T-helper 1 cell treated with Interleukin-12 subunit alpha and Interleukin-12 subunit beta and Interleukin-4 antibody, amounts not matched to agents 30 μg/mL and 1 μg/mL, for 36 hours (primary cell): ENCODE measurements around the gene MCRIP2.

Experiments used
- H3K27ac Mint-ChIP-seq: one replicate; pipeline ENCODE4 v1.8.0; 2021; ENCODE audit warnings: mild to moderate bottlenecking, mixed read lengths
- H3K27me3 Mint-ChIP-seq: one replicate; pipeline ENCODE4 v1.8.0; 2021; ENCODE audit warnings: low read depth, mixed read lengths
- H3K36me3 Mint-ChIP-seq: one replicate; pipeline ENCODE4 v1.8.0; 2021; ENCODE audit warnings: low read depth, mixed read lengths
- H3K4me1 Mint-ChIP-seq: one replicate; pipeline ENCODE4 v1.8.0; 2021; ENCODE audit warnings: low read depth, mixed read lengths
- H3K4me3 Mint-ChIP-seq: one replicate; pipeline ENCODE4 v1.8.0; 2021; ENCODE audit warnings: mild to moderate bottlenecking, moderate library complexity, mixed read lengths
- H3K9me3 Mint-ChIP-seq: one replicate; pipeline ENCODE4 v1.8.0; 2021; ENCODE audit warnings: mixed read lengths

MCRIP2 gene

GRCh38 chr16:625977-626765, 15.5 kb upstream of the MCRIP2 start:
- no peak overlapping the region for H3K4me3 Mint-ChIP-seq
- H3K36me3 Mint-ChIP-seq: no peaks in the 10 kb centered on the region
- no peak overlapping the region for H3K27ac Mint-ChIP-seq
- no peaks in the 10 kb centered on the region for H3K9me3 Mint-ChIP-seq
- H3K4me1 Mint-ChIP-seq: no peaks in the 10 kb centered on the region
- no peaks in the 10 kb centered on the region for H3K27me3 Mint-ChIP-seq

GRCh38 chr16:626787-627453, 14.7 kb upstream of the MCRIP2 start:
- Mint-ChIP-seq H3K9me3 (no peaks in the 10 kb centered on the region), H3K27ac (no peak overlapping the region), H3K4me1 (no peaks in the 10 kb centered on the region), H3K4me3 (no peak overlapping the region), H3K36me3 (no peaks in the 10 kb centered on the region), H3K27me3 (no peaks in the 10 kb centered on the region)

- peaks cover 1% of the 10 kb centered on the region for H3K4me1 Mint-ChIP-seq
Measured at GRCh38 chr16:627454-628239, 14.0 kb upstream of the MCRIP2 start.

GRCh38 chr16:628321-629061, 13.1 kb upstream of the MCRIP2 start:
- Mint-ChIP-seq H3K36me3 (no peaks in the 10 kb centered on the region), H3K27me3 (no peaks in the 10 kb centered on the region), H3K4me3 (no peak overlapping the region), H3K27ac (no peak overlapping the region), H3K4me1 (peaks cover 1% of the 10 kb centered on the region), H3K9me3 (no peaks in the 10 kb centered on the region)

More at GRCh38 chr16:627454-628239, 14.0 kb upstream of the MCRIP2 start:
- Mint-ChIP-seq H3K27me3 (no peaks in the 10 kb centered on the region), H3K27ac (no peak overlapping the region), H3K4me3 (no peak overlapping the region), H3K9me3 (no peaks in the 10 kb centered on the region), H3K36me3 (no peaks in the 10 kb centered on the region)

- no peak overlapping the region for H3K4me3 Mint-ChIP-seq
- H3K27ac Mint-ChIP-seq: no peak overlapping the region
- H3K27me3 Mint-ChIP-seq: no peaks in the 10 kb centered on the region
- H3K9me3 Mint-ChIP-seq: no peaks in the 10 kb centered on the region
- H3K36me3 Mint-ChIP-seq: no peaks in the 10 kb centered on the region
- H3K4me1 Mint-ChIP-seq: peaks cover 1% of the 10 kb centered on the region
Measured at GRCh38 chr16:629185-629832, 12.3 kb upstream of the MCRIP2 start.

GRCh38 chr16:629833-630248, 11.8 kb upstream of the MCRIP2 start:
- Mint-ChIP-seq H3K36me3 (no peaks in the 10 kb centered on the region), H3K9me3 (no peaks in the 10 kb centered on the region), H3K27ac (no peak overlapping the region), H3K4me3 (no peak overlapping the region), H3K4me1 (peaks cover 2% of the 10 kb centered on the region), H3K27me3 (no peaks in the 10 kb centered on the region)

GRCh38 chr16:630249-630814, 11.3 kb upstream of the MCRIP2 start:
- H3K36me3 Mint-ChIP-seq: no peaks in the 10 kb centered on the region
- H3K4me3 Mint-ChIP-seq: no peak overlapping the region
- no peak overlapping the region for H3K27ac Mint-ChIP-seq
- H3K27me3 Mint-ChIP-seq: no peaks in the 10 kb centered on the region
- peaks cover 3% of the 10 kb centered on the region for H3K4me1 Mint-ChIP-seq
- H3K9me3 Mint-ChIP-seq: no peaks in the 10 kb centered on the region

- Mint-ChIP-seq H3K27ac (no peak within 1 kb of the TSS), H3K9me3 (no peaks in the 10 kb centered on the region), H3K27me3 (no peaks in the 10 kb centered on the region), H3K36me3 (no peaks in the 10 kb centered on the region), H3K4me3 (no peak within 1 kb of the TSS), H3K4me1 (peaks cover 3% of the 10 kb centered on the region)
Measured at GRCh38 chr16:630815-631405, 10.7 kb upstream of the MCRIP2 start, which contains the start of gene WFIKKN1. Gene WFIKKN1 (plus strand): TSS chr16:630985. CDS start chr16:631254, 269 bp downstream.

- Mint-ChIP-seq H3K36me3 (no peaks in the 10 kb centered on the region), H3K9me3 (no peaks in the 10 kb centered on the region), H3K4me1 (peaks cover 7% of the 10 kb centered on the region), H3K4me3 (no peak overlapping the region), H3K27me3 (peaks cover 5% of the 10 kb centered on the region), H3K27ac (no peak overlapping the region)
Measured at GRCh38 chr16:631808-632358, 9.7 kb upstream of the MCRIP2 start.

GRCh38 chr16:632486-633335, 8.9 kb upstream of the MCRIP2 start:
- Mint-ChIP-seq H3K36me3 (no peaks in the 10 kb centered on the region), H3K27ac (no peak overlapping the region), H3K9me3 (no peaks in the 10 kb centered on the region), H3K27me3 (peaks cover 5% of the 10 kb centered on the region), H3K4me3 (no peak overlapping the region), H3K4me1 (peaks cover 7% of the 10 kb centered on the region)

GRCh38 chr16:633336-634050, 8.1 kb upstream of the MCRIP2 start:
- H3K27me3 Mint-ChIP-seq: peaks cover 5% of the 10 kb centered on the region
- H3K9me3 Mint-ChIP-seq: no peaks in the 10 kb centered on the region
- H3K4me3 Mint-ChIP-seq: no peak overlapping the region
- peaks cover 7% of the 10 kb centered on the region for H3K4me1 Mint-ChIP-seq
- H3K27ac Mint-ChIP-seq: no peak overlapping the region
- H3K36me3 Mint-ChIP-seq: no peaks in the 10 kb centered on the region
